GM12864 (cell line): ENCODE results near the gene SYNJ2.

ENCODE experiments used
- DNase-seq: peaks from one replicate; pipeline ENCODE4 v3.0.0-alpha.2; 2011; ENCODE audit warnings: low read depth
- H3K4me3 ChIP-seq: 2 replicates; pipeline ENCODE4 v1.5.1; 2011; ENCODE audit warnings: mild to moderate bottlenecking, low read depth, low read length, control low read depth
- CTCF ChIP-seq: IDR thresholded peaks from 2 replicates; pipeline ENCODE4 v1.5.1; 2011; ENCODE audit warnings: low read depth, mild to moderate bottlenecking, moderate library complexity, low read length, control low read depth, inconsistent platforms; ENCODE audit errors: missing control alignments

Gene SYNJ2

DNA sequence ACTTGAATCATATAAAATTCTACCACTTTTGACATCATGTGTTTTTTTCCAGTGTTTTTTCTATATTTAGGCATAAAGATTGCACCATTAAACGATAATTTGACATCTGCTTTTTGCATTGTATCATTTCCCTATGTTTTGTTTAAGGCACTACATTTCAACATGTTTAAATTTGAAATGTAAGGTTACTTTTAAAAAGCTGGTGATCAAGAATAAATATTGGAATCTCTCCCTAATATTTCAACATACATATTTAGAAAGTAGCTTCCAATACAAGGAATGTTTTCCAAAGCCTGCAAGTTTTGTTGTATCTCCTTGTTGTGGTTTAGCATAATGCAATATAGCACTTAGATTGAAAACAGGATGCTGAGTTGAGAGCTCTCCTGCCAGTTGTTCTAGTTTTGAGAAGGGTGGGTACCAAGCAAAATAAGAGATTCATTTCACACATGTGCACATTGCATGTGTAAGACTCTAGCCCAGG lies 76.5 kb downstream of the SYNJ2 start:
- TF ChIP-seq CTCF: no peak

DNA sequence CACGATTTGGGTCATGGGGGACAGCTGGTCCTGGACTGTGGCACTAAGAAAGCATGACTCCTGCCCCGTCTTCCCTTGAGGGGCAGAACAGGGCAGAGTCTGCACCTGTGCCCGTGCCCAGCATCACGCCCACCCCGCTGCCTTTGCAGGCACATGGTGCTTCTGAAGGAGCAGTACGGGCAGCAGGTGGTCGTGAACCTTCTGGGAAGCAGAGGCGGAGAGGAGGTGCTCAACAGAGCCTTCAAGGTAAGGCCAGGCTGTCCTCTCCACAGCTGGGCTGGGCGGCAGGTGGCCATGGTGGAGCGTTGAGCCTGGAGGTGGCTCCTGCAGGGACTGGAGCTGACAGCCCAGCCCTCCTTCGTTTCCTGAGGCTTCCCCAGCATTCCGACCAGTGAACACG lies 77.4 kb downstream of the SYNJ2 start:
- no peak for TF ChIP-seq CTCF

More for the DNA sequence above, 76.5 kb downstream of the SYNJ2 start:
- no peak overlapping the region for H3K4me3 ChIP-seq
- no peak for DNase-seq

DNA sequence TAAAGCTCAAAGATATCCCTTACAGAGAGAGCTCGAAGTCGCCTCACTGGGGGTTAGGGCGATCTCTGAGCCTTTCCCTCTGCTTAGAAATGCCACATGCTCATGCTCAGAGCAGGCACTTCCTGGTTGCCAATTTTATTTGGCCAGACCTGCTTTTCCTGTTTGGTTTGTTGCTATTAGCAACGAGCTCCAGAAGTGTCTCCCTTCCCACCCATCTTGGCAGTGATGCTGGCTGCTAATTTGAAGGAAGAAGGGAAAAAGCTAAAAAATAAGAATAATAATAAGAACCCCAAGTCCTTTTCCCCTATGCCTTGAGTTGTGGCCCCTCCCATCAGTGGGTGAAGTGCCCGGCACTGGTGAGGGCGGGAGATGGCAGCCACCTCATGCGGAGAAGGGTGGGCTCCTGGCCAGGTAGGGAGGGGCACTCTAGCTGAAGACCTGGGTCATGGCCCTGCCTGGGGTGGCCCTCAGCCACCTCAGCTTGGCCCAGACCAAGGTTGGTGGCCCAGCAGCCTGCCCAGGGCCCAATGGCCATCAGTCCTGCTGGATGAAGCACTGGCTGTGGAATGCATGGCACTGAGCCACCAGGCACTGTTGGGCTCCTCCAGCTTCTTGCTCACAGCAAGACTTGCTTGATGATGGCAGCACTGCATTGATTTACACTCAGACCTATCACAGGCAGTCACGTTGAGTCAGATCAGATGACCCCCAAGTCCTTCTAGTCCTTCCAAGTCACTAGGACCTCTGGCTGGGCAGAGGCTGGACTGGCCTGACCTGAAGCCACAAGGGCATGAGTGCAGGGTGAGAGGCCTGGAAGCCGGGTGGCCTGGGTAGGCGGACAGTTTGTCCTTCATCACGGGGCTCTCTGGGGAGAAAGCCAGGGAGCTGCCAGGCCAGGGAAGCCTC lies 79.0 kb downstream of the SYNJ2 start:
- H3K4me3 ChIP-seq: no peak overlapping the region

More for the DNA sequence above, 77.4 kb downstream of the SYNJ2 start:
- no peak overlapping the region for H3K4me3 ChIP-seq
- no peak for DNase-seq

GRCh38 chr6:158061361-158061708 lies 79.7 kb downstream of the SYNJ2 start:
- DNase-seq: no peak
- no peak overlapping the region for H3K4me3 ChIP-seq

More for the DNA sequence above, 79.0 kb downstream of the SYNJ2 start:
- no peak for DNase-seq
- no peak for TF ChIP-seq CTCF

GRCh38 chr6:158061709-158062461 lies 80.2 kb downstream of the SYNJ2 start:
- DNase-seq: no peak
- H3K4me3 ChIP-seq: no peak overlapping the region
- no peak for TF ChIP-seq CTCF

More at GRCh38 chr6:158061361-158061708, 79.7 kb downstream of the SYNJ2 start:
- TF ChIP-seq CTCF: no peak

GRCh38 chr6:158063736-158064135 lies 82.1 kb downstream of the SYNJ2 start:
- no peak for DNase-seq
- no peak overlapping the region for H3K4me3 ChIP-seq
- no peak for TF ChIP-seq CTCF
